HG03442 (cell line): ENCODE data around the gene ATXN1.

ENCODE experiments used
- ATAC-seq: cut with Tn5 transposase; IDR thresholded peaks from one replicate; pipeline ENCODE4 v1.9.1; 2021; ENCODE audit warnings: mild to moderate bottlenecking, moderate library complexity; ENCODE audit not compliant: unreplicated experiment

The ATXN1 gene

DNA sequence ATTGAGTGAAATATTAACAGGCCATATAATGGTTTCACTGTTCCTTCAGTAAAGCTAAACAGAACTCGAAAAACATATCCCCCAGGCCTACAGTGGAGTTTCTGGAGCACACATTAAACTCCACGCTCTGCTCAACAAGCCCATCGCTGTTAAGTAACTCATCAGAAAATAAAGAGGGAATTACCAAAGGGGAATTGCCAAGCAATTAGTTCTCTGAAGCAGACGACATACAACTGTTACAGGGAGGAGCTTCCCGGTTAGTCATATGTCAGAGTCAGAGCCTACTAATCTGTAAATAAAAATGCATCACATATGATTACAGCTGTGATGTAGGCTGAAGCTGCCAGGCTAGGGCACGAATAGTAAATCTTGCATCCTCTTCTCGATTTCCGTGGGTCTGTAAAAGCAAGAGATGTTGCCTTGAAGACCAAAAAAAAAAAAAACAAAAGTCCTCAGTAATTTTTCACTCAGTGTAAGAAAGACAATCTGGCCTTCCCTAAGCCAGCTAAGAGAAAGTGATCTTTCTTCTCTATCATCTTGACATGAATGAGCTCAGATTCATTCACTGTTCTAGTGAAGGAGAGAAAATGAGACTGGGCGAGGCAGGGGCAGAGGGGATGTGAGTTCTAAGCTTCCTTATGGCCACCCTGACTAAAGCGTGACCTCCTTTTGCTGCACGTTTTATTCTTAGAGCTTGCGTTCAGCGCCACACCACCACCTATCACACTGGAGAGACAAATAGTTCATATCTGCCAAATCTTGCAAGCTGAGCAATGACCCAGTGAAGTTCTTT lies 13.8 kb downstream of the ATXN1 start:
- no peak for ATAC-seq

DNA sequence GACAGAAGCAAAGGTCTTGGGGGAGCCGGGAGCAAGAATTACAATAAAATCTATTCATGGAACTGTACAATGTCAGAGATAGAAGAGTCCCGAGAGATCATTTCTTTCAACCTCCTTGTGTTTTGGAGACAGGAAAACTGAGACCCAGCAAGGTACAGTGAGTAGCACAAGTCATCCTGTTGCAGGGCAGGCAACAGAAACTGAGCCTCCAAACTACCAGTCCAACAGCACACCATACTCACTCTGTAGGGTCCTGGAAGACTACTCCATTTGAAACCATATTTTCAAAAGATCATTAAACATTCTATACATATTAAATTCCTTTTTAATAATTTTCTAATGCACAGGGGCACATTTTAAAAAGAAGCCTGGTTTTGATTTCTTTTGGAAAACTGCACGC lies 14.4 kb downstream of the ATXN1 start:
- no peak for ATAC-seq

DNA sequence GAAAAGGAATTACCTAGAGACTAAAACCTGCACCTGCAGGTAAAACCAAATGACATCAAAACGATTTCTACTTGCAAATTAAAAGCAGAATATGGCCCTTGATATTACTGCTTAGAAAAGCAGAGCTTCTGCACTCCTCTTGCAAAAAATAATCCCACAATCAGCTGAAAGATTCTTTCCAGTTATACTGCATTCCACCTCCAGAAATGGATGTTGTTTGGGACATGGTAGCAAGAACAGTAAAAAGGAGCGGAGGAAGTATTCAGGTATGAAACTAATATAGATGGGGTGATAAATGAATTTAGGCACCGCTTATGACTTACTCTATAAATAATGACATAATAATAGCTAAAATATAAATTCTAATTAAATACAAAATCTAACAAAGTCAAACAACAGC lies 14.9 kb downstream of the ATXN1 start:
- no peak for ATAC-seq

DNA sequence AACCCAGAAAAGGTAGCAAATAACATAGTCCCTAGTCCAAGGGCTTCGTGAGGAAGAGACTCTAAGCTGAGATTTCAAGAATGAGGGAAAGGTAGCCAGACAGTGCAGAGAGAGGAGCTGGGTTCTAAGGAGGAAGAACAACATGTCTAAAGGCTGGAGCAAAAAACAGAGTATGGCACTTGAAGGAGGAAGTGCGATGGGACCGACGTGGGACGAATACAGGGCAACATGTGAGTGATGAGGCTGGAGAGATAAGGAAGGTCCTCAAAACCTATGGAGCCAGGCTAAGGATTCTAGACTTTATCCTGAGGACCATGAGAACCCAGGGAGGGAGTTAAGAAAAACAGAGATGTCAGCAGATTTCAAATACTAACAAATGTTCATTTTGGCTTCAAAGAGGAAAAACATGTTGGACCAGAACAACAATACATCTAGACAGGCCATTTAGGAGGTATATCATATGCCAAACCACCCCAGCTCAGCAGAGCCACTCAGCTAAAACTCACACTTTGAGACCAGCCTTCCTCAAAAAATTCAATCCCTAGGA lies 17.5 kb downstream of the ATXN1 start:
- no peak for ATAC-seq

DNA sequence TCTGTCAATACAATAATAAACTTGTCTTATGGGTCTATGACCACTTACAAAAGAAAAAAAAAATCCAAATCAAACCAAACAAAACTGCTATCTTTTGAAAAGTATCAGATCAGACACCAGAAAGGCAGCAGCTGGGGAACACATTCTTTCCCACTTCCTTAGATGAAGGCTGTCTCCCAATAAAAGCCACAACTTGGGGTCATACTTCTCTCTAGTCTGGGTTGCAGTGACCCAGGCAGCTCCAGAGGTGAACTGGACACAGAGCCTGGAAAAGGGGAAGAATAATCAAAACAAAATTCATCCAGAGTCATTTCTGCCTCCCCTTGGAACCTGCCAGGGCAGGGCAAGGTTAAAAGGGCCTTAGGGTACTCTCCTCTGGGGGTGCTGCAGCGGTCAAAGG lies 19.1 kb downstream of the ATXN1 start:
- no peak for ATAC-seq

DNA sequence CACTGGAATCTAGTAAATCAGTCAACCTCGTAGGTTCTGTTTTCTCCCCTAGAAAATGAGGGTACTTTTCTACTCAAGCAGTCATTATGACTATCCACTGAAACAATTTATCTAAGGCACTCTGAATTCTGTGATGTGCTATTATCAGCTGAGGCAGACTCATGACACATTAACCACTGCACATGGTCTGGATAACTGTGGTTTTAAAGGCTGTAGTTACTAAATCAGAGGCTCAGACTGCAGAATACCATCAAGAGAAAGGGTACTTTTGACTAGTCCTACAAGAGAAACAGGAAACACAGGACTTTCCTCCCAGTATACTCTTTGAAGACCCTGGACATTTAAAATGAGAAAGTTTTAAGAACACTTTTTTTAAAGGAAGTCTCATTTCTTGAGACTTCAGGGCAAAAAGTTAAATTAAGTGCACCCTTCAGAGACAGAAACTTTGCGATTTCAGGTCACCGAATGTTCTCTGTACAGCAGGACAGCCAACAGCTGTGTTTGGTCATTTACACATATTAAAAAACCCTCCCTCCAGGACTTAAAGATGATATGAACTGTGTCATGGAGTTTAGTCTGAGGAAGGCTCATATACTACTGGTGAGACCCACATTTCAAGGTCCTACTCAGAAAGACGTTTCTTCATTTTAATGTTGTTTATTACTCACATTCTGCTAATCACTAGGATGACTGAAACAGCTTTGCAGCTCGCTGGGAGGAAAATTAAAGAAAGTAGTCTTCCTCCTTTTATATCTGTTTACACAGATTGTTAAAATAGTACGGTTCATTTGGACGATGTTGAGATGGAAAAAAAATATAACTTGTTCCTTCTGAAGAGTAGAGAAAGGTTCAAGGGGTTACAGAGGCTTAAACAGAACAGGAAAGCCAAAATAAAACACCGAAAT lies 19.9 kb downstream of the ATXN1 start:
- peak; percentile 78 for ATAC-seq

DNA sequence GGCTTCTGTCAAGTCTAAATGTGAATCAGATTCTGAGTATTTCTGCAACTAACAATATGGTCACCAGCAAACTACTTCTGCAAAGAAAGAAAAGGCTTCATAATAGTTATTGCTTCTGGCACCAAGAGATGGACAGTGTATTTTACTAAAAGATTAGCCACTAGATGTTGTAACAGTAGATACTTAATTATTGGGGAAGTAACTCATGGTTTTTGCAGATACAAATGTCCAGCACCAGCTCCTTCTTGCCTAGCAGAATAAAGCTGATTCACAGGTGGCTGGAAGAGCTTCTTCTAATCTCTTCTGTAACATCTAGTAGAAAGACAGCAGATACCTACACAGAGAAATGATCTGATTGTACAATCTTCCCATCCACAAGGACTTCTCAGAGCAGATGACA lies 21.2 kb downstream of the ATXN1 start:
- no peak for ATAC-seq

DNA sequence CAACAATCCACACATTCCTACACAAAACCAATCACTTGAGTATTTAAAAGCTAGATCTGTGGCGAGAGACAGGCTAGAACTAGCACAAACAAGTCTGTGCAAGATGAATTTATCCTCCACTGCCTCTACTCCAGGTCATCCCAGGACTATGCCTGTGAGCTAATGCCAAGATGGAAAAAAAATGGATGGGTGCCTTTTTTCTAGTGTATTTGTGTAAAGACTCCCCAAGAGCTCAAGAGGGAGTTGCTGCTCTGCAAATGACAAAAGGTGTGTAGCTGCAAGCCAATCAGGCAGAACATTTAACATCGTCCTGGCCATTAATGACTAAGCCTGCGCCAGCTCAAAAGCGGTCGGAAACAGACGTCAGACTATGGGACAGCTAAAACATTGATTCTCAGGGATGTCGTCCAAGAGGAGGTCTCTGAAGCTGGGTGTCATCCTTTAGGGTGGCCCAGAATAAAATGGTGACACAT lies 21.9 kb downstream of the ATXN1 start:
- no peak for ATAC-seq

DNA sequence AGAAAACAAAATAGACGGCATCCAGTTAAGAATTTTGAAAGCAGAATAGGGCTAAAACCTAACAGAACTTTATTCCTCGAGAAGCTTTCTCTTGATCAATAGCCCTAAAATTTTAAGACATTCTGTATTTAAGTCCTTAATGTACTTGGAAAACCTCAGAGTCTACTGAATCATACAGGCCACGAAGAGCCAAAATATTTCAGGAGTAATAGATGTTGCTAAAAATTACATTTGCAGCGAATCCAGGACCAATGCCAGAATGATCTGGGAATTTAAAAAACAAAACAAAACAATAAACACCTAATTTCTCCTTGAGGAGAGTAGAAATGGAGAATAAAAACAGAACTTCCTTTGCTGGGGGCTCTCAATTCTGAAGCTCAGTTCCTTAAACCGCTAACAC lies 23.3 kb downstream of the ATXN1 start:
- ATAC-seq: no peak

DNA sequence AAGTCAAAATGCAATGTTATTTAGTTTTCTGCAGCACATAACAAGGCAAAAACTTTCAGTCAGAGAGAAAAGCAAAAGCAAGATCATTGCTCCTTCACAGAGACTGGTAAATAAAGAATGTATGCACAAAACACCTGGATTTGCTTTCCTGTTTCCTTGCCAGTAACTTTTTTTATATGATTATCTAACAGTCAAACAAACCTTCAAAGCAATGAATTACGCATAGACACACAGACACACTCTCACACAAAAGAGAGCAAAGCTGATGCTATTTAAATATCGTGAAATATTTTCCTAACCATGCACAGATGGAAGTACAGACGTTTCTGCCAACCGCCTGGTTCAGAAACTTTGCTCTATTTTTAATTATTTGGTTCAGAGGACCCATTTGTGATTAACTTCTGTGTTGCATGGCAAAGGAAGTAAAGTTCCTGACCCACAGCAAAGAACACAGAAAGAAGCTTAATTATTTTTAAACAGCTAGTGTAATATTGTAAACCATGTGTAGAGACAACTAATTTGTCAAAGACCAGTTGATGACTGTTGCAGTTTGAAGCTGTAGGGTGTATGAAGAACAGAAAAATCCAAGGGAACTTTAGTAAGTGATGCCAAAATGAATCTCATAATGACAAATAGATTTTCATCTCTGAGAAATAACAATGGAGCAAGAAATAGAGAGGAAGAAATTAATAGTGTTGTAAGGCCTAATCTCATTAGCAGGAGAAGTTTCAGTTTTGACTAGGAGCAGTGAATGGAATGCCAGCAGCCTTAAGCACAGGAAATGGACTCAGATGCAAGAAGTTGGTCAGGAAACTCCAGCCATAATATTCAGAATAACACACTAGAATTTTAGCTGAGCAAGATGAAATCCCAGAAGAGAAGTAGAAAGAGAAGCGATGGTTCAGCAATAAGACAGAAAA lies 24.1 kb downstream of the ATXN1 start:
- ATAC-seq: no peak

DNA sequence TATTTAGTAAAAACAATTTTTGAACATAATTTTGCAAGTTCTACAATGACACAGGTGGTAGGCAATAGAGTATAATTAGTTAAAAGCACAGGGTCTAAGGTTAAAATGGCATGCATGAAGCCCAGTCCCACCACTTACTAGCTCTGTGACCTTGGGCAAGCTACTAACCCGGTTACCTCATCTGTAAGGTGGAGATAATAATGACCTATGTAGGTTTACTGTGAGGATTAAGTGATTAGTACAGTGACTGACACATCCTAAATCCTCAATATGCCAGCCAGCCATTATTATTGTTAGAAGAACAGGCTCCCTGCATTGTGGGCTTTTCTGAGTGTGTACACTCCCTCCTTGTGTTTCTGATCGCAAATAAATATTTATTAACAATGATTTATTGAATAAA lies 26.2 kb downstream of the ATXN1 start:
- ATAC-seq: no peak

DNA sequence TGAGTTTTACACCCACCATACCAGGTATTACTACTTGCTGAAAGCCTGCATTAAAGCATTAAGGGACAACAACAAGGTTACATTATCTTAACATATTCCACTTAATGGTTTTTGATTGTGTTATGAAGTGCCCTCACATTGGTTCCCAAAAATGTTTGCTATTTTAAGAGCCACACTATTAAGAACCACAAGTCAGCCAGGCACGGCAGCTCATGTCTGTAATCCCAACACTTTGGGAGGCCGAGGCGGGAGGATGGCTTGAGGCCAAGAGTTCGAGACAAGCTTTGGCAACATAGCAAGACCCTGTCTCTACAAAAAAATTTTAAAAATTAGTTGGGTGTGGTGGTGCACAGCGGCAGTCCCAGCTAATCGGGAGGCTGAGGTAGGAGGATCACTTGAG lies 28.2 kb downstream of the ATXN1 start:
- no peak for ATAC-seq

DNA sequence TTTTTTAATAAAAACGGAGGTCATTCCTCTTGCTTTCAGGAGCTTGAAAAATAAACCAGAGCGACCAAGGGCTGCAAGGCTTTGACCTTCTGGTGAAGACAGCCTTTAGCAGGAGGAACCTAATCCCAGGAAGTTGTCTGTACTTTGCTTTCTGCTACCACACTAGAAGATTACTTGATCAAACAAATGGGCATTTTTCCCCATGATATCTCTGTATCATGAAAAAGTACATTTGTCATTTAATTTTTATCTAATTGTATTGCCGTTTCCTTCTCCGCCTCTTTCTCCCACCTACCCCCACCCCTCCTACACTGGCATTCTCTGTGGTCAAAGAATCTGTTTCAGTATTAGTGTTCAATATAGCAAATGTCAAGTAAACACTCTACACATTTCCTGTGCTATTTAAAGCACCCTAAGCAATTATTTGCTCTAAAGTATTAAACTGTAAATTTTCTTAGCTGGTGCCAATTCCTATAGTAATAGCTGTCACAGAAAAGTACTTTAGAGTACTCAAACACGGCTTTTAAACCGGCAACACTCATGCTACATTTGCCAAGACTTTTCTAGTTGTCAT lies 29.7 kb downstream of the ATXN1 start:
- peak; percentile 98 for ATAC-seq

DNA sequence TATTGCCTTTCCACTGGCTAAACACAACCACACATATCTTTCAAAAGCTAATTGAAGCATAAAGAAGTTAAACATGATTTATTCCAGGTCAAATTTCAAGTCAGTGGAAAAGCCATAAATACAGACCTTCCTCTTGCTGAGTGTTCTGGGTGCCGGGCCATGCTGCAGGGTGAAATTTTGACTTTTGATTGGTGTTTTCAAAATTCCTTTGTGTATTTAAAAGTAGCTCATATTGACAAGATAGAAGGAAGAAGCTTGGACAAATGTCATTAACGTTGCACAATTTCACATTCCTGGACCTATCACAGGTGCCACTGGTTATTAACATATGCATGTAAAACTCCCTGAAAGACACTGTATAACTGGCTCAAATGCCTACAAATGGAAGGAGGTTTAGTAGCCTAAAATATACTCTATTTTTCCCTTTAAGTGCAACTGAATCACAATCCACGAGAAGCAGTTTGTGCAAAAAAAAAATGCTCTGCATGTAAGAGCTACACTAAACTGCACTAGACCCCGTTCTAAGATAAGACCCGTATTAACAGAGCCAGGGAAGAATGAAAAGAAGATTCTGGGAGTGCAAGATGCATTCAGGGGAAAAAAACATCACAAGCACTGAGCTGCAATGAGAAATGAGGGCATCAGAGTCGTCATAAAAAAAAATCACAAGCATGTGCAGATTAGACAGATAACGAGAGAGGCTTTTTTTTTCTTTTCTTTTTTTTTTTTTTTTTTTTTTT lies 30.4 kb downstream of the ATXN1 start:
- ATAC-seq: no peak

DNA sequence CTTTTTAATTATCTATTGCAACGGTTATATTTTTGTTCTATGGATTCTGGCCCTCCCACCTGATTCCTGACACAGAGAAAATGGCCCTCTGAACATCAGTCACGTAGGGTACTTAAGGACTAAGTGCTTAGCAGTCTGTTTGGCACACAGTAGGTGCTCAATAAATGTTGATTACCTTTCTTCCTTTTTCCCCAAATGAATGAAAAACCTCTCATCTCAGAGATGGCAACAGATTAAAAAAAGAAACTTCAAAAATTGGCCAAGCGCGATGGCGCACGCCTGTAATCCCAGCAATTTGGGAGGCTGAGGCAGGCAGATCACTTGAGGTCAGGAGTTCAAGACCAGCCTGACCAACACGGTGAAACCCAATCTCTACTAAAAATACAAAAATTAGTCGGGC lies 31.5 kb downstream of the ATXN1 start:
- no peak for ATAC-seq

DNA sequence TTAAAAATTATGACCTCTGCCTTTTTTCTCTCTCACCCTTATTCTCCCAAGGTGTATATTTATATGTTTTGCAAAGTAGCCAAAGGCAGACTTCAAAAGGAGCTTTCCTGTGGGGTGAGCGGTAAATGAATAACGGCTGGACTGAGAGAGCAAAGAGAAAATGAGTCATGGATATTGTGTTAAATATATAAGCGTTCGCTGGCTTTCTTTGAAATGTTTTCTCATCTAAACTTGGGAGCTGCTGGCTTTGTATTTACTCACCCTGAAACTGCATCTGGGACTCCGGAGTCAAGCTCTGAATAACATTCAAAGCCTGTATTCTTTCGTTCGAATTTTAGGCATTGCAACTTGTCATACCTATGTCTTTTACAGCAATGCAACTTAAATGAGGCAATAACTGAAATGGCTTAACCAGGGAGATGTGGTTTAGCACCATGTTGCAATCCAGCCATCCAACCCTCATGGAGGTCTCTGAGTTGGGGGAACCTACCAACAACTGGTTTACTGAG lies 32.0 kb downstream of the ATXN1 start:
- ATAC-seq: no peak

DNA sequence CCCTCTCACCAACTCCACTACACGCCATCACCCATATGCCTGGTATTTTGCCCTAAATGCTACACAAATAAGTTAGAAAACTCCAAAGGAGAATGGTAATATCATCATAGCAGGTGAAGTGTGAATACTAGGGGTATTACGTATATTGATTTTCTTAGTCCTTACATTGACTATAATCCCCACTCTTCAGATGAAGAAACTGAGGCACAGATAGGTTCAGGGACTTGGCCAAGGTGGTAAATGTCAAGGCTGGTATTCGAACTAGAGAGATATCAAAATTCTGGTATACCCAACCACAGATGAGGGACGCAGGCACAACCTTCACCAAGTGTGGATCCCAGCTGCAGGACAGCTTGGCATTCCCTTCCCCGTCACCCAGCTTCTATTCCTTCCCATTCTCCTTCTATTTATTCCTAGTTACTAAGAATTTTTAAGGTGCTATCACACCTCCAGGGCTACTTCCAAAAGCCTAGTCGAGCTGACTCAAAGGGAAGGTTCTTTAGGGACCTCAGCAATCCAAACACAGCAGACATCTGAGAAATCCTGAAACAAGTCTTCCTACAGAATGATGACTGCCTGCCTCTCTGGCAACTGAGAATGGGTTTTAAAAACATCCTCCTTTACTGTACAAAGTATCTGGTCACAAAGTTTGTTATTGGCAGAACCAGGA lies 32.6 kb downstream of the ATXN1 start:
- ATAC-seq: no peak

DNA sequence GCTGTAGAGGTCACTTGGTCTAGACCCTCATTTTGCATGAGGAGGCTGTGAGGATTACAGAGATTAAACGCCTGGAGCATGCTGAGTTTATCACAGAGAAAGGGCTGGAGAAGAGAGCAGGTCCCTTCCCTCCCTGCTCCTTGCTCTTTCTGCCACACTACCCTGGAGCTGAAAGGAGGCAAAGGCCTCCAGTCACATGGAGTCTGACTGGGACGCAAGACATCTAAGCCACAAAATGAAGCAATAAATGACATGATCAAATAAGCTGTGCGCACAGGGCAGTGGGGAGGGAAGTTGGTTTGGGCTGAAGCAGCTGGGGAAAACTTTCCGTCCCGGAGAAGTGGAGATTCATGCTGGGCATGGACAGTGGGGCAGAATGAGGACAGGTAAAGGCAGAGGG lies 33.3 kb downstream of the ATXN1 start:
- no peak for ATAC-seq
